Left ventricle myocardium inferior (tissue), 1 donor: ENCODE measurements around the gene WDR33. TPM values are rescaled to one million over a fixed set of nuclear protein-coding genes. Genes with fewer than 3 reads are reported as not detected.

Experiments used
- DNase-seq: peaks from one replicate; pipeline ENCODE4 v3.0.0-alpha.2; 2020
- H3K27ac ChIP-seq: fragments of 200-600 bp; replicated peaks from 2 replicates; pipeline ENCODE4 v1.8.0; 2021
- H3K27me3 ChIP-seq: fragments of 200-600 bp; 2 replicates; pipeline ENCODE4 v1.8.0; 2021; ENCODE audit warnings: low read depth
- H3K36me3 ChIP-seq: fragments of 200-600 bp; 2 replicates; pipeline ENCODE4 v1.8.0; 2021
- H3K4me1 ChIP-seq: fragments of 200-600 bp; 2 replicates; pipeline ENCODE4 v1.8.0; 2021
- H3K4me3 ChIP-seq: fragments of 200-600 bp; 2 replicates; pipeline ENCODE4 v1.8.0; 2021; ENCODE audit warnings: mild to moderate bottlenecking, moderate library complexity
- H3K9me3 ChIP-seq: fragments of 200-600 bp; replicated peaks from 2 replicates; pipeline ENCODE4 v1.8.0; 2021
- CTCF ChIP-seq: fragments of 200-600 bp; IDR thresholded peaks from 2 replicates; pipeline ENCODE4 v1.8.0; 2021; ENCODE audit warnings: antibody characterized with exemption, mild to moderate bottlenecking, borderline replicate concordance
- intact Hi-C: fragments of 100-400 bp; cut with micrococcal nuclease; formaldehyde crosslinking; loops from one replicate; pipeline ENCODE4 v1.11.0; 2022
- total RNA-seq: library from RNA; stranded (reverse); fragmentation: NEBNext Ultra II Directional; extraction: Animal tissue kit (Norgen Biotek cat#: 25700); gene quantifications from one replicate; pipeline ENCODE4 v1.2.1, GENCODE V29; 2021
- donor health status: DM: no; HTN: yes; CAD: no; lungs with severe emphysema.

Gene WDR33
- total RNA-seq, 1 donor from 2014 or later, result 38.9 TPM

DNA sequence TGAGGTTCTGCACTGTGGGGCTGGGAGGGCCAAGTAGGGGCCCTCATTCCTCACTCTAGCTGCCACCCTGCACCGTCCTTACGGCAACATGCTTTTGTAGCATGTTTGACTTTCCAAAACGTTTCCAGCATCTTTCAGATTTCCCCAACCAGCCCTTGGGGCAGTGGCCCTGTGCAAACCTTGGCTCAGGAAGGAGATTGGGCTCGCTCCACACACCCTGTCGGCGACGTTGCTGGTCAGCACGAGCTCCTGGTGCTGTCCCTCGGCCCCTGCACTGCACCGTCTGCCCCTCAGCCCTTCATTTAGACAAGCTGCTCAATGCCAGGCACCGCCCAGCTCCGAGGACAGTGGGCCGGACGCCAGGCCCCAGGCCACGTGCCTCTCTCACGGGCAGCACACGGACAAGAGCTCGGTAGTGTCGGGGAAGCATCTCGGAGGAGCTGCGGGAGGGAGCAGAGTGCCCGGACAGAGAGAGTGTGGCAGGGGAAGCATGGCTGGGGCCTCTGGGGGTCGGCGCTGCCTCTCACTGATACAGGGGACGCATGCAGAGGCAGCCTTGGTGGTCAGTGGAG, 158.1 kb downstream of the WDR33 start:
- Histone ChIP-seq H3K36me3 (peaks cover 56% of the 10 kb centered on the region), H3K27ac (peak overlapping the region; percentile 99), H3K4me1 (peaks cover 98% of the 10 kb centered on the region), H3K4me3 (no peak overlapping the region), H3K27me3 (no peaks in the 10 kb centered on the region), H3K9me3 (no peaks in the 10 kb centered on the region)
- TF ChIP-seq CTCF, result no peak
- no peak for DNase-seq
- intact Hi-C loops, result no loop called here

- Histone ChIP-seq H3K4me1 (peaks cover 98% of the 10 kb centered on the region), H3K9me3 (no peaks in the 10 kb centered on the region), H3K27me3 (no peaks in the 10 kb centered on the region), H3K4me3 (peak overlapping the region; percentile 10), H3K36me3 (peaks cover 48% of the 10 kb centered on the region), H3K27ac (peak overlapping the region; percentile 99)
- peak; percentile 94 for DNase-seq
- TF ChIP-seq CTCF, result no peak
- intact Hi-C loops, result no loop called here
These were observed 158.9 kb downstream of the WDR33 start for GRCh38 chr2:127651971-127652550.

DNA sequence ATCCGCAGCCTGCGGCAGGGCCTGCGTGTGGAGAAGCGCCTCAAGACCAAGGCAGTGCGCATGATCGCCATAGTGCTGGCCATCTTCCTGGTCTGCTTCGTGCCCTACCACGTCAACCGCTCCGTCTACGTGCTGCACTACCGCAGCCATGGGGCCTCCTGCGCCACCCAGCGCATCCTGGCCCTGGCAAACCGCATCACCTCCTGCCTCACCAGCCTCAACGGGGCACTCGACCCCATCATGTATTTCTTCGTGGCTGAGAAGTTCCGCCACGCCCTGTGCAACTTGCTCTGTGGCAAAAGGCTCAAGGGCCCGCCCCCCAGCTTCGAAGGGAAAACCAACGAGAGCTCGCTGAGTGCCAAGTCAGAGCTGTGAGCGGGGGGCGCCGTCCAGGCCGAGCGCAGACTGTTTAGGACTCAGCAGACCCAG, 159.6 kb downstream of the WDR33 start:
- no peak for TF ChIP-seq CTCF
- intact Hi-C loops, result no loop called here
- H3K27ac ChIP-seq, result peak overlapping the region; percentile 99
- DNase-seq, result peak; percentile 17
- H3K36me3 ChIP-seq, result peaks cover 43% of the 10 kb centered on the region
- H3K27me3 ChIP-seq, result no peaks in the 10 kb centered on the region
- peak overlapping the region; percentile 10 for H3K4me3 ChIP-seq
- no peaks in the 10 kb centered on the region for H3K9me3 ChIP-seq
- peaks cover 98% of the 10 kb centered on the region for H3K4me1 ChIP-seq

Other genes starting within 250 kb of the WDR33 start
- gene GPR17, start 165.0 kb downstream of the WDR33 start, total RNA-seq, result 0.16 TPM
- gene LIMS2, start 135.6 kb downstream of the WDR33 start, total RNA-seq, result 173 TPM
- 2.9 TPM for gene SFT2D3, start 109.7 kb downstream of the WDR33 start, total RNA-seq
- gene POLR2D, start 47.0 kb upstream of the WDR33 start, total RNA-seq, result 19.4 TPM
- gene AMMECR1L, start 74.8 kb upstream of the WDR33 start, total RNA-seq, result 9.7 TPM
- gene SAP130, start 216.9 kb upstream of the WDR33 start, total RNA-seq, result 14.2 TPM